Bone marrow (tissue), 2 donors: ENCODE results near the gene CIDEA.
"Not testable (repeated sequence)": the region's sequence is repeated elsewhere in the genome, so short reads cannot be mapped to it uniquely, and the experiment has no call there.

Experiments used
- DNase-seq, 2 donors: peaks; one replicate each; lab custom pipeline; 2025; lab: John Stamatoyannopoulos, UW

CIDEA gene, protein sequence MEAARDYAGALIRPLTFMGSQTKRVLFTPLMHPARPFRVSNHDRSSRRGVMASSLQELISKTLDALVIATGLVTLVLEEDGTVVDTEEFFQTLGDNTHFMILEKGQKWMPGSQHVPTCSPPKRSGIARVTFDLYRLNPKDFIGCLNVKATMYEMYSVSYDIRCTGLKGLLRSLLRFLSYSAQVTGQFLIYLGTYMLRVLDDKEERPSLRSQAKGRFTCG

DNA sequence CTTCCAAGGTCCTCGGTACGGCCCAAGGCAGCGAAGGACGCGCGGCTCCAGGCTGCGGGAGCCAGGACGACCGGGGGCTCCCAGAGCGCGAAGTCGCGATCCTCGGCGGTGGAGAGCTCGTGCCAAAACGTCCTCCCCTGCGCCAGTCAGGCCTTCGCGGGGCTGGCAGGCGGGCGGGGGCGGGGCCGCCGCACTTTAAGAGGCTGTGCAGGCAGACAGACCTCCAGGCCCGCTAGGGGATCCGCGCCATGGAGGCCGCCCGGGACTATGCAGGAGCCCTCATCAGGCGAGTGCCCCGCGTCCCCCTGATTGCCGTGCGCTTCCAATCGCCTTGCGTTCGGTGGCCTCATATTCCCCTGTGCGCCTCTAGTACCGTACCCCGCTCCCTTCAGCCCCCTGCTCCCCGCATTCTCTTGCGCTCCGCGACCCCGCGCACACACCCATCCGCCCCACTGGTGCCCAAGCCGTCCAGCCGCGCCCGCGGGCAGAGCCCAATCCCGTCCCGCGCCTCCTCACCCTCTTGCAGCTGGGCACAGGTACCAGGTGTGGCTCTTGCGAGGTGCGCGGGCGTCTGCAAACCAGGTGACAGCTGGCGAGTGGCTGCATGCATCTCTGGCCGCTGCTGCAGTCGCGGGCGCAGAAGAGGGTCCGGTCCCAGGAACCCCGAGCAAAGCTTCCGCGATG, at the start of gene CIDEA:
TSS of gene CIDEA (plus strand) at position 226 of the 684 bp plus-strand sequence. CDS start at position 249, 23 bp downstream.
- DNase-seq = no peak

DNA sequence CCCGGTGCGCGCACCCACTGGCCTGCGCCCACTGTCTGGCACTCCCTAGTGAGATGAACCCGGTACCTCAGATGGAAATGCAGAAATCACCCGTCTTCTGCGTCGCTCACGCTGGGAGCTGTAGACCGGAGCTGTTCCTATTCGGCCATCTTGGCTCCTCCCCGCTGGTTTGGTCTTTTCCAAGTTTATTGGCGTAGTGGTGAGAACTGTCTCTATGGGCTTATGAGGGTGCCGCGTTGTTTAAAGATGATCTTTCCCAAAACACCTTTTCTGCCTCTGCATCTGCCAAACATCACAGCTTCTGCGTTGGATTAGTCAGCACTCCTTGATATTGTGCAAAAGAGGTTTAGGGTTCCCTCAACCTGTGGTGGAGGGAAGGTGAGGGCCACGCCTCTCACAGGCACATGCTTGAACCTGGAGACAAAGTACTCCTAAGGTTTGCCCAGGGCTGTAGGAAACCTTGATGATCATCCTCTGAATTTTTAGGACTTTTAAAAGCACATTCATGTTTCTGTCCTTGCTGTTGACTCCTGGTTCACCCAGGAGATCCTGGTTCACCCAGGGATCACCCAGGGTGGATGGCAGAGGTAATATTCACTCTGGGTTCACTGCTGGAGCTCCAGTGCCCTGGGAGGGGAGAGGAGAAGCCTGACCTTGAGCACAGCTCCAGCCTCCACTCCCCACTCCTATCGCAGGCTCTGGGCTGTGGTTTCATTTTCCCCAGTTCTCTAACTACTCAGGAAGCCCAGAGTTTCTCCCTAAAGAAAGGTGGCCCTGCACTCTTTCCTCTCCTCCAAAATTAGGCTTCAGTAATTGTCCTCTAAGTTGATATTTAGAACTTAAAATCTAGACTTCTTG, 45.6 kb upstream of the CIDEA start:
- not testable (repeated sequence) for DNase-seq

DNA sequence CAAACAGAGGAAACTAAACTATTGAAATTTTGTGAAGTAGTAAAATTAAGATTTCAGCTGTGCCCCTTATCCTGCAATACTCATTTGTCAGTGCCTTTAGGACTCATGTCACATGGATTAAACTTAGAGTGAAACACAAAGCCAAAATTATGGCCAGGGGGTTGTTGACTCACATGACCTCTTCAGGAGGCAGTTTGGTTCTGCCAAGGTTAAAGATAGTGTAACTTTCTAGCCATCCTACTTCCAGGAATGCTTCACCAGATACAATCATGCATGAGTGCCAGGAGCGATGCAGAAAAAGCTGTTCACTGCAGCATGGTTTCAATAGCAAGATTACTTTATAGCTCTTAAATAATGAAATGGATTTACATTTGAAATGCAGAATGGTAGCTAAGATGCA, 41.9 kb upstream of the CIDEA start:
- not testable (repeated sequence) for DNase-seq

DNA sequence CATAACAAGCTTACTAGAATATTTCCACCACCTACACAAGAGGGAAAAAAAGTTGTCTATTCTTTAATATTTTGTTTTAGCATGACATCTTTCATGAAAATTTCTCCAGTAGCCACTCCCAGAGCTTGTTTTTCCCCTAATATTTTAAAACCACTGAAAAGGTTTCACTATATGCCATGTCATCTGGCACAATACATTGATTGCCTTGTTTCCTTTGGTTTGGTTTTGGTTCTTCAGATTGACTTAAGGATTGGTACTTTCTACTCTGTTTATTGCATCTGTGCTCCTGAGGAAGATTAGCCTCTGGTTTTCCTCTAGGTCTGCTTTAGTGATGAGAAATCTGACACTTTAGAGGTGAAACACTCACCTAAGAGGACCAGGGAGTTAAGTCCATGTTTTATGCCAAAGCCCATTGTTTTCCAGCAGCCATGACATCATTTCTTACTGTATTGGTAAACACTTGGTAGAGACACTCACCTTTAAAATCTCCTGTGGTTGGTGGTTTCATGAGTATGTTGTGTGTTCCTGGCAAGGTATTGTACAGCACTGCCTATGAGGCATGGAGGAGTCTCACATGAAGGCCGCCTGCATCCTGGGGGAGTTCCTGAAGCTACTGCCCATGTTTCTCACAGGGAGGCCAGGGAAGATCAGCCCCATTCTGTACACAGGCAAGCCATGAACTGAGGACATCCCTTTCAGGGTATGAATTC, 39.7 kb upstream of the CIDEA start:
- not testable (repeated sequence) for DNase-seq

DNA sequence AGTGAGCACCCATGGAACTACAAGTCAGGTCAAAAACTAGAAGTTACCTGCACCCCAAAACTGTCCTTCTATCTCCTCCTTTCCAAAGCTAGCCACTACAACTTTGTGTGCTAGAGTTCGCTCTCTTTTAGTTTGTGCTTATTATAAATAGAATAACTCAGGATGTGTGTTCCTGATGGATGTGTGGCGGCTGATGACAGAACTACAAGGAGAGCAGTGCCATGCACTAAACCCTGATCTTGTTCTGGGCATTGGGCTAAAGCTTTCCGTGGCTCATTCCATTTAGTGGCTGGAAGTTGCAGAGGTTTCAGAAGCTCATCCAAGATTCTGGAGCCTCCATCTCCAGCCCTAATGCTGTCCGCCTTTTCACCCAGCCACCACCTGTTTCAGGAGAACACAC, 37.7 kb upstream of the CIDEA start:
- DNase-seq = not testable (repeated sequence)

DNA sequence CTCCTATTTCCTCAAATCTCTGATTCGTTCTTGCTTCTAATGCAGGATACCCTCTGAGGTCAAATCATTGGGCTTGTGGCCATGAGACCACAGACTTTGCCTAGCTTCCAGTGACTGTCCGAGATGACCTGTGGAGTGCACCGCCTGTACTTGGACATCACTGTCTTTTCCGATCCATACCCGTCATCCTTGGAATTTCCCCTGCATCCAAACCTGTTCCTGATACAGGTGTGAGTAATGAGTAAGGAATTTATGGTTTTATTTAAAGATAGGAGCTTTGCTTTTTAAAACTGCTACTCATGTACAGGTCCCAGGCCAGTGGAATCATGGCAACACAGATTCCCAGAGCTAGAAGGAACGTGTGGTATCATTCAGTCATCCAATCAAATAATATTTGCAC, 35.6 kb upstream of the CIDEA start:
- DNase-seq = not testable (repeated sequence)

DNA sequence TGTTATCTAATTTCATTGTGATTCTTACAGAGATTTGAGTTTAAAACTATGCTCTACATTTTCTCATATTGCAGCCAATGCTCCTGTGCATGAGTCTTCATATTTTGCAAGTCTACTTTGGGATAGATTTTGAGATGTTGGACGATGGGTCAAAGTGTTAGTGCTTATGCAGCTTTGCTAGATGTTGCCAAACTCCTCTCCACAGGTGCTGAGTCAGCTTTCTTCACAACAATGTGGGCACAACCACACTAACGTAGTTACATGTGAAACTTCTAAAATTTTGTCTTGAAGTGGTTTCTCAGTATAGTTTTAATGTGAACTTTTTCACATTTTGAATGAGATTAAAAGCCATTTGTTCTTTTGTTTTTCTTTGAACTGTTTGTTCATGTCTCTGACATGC, 32.1 kb upstream of the CIDEA start:
- not testable (repeated sequence) for DNase-seq

DNA sequence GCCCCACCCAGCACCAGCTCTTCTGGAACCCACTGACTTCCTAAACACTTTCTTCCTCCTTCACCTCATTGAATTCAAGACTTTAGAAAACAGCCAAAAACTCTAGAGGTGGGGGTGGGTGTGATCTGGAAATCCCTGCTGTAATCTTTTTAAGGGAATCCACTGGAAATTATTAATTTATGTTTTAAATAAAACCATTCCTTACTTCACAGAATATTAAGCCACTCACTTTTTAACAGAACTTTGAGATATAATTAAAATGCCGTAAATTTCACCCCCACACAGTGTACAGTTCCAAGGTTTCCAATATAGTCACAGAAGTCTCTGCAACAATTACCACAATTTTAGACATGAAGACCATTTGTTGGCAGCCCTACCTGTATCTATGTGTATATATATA, 30.8 kb upstream of the CIDEA start:
- not testable (repeated sequence) for DNase-seq

DNA sequence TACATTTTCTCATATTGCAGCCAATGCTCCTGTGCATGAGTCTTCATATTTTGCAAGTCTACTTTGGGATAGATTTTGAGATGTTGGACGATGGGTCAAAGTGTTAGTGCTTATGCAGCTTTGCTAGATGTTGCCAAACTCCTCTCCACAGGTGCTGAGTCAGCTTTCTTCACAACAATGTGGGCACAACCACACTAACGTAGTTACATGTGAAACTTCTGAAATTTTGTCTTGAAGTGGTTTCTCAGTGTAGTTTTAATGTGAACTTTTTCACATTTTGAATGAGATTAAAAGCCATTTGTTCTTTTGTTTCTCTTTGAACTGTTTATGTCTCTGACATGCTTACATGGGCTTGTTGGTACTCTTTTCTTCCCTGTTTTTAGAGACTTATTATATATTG, 27.4 kb upstream of the CIDEA start:
- DNase-seq = not testable (repeated sequence)

DNA sequence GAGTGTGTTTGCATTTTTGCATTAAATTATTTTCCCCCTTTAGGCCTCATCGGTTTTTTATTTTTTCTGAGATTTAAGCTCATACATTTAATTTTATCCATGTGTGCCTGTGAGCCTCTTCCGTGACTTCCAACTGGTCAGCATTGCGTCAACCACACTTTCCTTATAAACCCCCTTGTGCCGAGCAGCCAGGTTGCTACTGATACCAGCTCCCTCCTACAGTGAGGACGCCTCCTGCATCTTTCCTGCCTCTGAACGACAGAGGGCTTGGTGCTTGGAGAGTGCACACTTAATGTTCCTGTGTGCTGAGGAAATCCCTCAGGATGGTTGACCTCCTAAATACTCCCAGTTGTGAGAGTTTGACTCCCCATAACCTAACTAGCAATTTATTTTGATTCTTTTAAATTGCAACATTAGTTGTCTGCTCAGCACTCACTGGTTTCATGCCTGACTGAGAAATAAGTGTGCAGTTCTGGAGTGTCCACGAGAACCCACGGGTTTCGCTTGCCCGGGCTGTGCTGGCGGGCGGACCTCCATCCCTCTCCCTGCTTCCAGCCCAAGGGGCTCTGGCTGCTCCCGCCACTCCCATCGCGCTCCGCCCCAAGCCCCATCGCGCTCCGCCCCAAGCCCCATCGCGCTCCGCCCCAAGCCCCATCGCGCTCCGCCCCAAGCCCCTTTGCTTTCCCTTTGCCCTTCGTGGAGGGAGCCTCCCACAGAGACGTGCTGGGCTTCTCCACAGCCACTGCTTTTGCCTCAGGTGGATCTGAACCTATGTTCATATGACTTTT, 26.6 kb upstream of the CIDEA start:
- not testable (repeated sequence) for DNase-seq

DNA sequence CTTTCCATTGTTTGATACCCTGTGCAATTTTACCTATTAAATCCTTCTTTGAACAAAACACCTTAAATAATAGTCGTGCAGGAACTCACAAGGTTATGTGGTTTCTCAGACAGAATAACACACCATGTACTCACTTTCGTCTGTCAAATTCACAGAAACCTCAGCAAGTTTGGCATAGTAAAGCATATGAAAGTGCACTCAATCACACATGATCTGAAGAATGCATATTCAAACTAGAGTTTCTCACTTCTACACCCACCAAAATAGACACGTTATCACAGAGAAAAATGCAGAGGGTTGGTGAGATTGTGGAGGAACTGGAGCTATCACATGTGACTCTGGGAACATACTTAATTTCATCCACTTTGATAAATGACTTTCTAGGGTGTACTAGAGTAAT, 25.9 kb upstream of the CIDEA start:
- not testable (repeated sequence) for DNase-seq

DNA sequence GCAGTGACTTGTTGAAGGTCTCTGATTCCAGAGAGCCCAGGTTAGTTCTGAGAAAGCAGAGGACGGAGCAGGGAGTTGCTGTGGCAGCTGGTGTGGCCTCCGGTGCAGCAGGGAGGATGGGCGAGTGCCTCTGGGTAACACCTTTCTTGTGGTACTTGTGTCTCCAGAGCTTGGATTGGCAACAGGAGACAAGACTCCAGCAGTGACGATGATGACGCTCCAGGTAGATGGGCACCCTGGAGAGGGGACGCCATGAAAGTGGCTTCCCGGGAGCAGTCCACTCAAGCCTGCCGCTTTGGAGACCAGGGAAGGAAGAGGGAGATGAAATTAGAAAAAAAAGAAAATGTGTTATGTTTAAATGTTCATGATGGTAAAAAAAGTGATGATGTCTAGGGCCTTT, 23.6 kb upstream of the CIDEA start:
- not testable (repeated sequence) for DNase-seq

DNA sequence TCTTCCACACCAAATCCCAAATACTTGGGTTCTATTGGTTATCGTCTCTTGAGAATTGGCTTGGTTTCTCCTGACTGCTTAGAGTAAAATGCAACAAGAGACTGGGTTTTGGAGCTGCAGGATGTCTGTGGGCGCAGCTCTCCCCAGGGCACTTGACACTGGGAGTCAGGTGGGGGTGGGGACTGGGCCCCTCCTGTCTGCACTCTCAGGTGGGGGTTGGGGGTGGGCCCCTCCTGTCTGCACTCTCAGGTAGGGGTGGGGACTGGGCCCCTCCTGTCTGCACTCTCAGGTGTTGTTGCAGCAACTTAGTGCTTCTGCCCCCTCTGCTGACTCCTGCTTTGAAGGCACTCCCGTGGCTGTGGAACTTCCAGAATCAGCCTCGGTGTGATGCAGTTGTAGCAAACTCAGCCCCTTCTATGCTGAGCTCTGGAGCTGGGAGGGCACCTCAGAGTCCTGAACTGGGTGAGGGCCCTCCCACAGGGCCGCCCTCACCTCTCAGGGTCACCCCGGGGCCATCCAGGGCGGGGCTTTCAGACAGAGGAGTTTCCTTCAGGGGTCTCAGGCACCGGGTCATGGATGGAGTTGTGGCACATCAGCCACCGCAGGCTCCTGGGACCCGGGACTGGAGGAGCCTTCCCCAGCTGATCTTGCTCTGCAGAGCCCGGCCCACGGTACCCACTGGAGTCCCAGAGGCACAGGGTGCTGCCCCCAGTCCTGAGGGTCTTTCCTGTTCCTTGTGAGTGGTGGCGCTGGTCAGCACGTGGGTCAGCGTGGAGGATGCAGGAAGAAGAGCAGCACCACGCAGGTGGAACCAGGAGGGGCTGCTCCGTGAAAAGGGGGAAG, 22.9 kb upstream of the CIDEA start:
- DNase-seq = no peak

DNA sequence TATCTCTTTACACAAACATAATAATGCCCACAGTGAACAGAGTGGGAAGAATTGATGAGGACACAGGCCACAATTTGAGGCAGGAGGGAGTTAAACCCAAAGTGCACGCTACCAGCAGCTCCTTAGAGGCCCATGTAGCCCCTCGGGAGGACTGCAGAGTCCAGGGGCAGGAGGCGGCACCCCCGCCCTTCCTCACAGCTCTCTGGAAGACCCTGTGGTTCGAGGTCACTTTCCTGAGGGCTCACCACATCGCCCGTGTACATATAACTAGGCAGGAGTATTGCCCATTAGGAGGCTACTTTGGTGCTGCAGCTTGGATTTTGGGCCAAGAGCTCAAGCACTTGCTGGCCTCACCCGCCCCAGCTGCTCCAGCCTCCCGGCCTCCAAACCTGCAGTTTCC, 22.2 kb upstream of the CIDEA start:
- no peak for DNase-seq

DNA sequence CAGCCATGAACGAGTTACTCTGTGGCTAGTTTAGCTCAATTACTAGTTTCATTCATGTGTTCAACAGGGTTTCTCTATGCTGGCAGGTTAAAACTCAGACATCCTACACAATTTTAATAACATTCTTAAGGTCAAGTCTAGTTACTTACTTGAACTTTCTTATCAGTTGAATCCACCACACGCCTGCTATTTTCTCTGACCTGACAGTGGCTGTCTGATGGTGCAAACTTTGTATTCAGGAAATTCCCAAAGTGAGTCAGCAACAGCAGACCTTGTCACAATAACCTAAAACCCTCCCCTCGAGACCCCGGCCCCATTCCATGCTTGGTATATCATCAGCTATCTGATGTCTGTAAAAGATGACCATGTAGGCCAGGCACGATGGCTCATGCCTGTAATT, 20.8 kb upstream of the CIDEA start:
- DNase-seq = no peak

DNA sequence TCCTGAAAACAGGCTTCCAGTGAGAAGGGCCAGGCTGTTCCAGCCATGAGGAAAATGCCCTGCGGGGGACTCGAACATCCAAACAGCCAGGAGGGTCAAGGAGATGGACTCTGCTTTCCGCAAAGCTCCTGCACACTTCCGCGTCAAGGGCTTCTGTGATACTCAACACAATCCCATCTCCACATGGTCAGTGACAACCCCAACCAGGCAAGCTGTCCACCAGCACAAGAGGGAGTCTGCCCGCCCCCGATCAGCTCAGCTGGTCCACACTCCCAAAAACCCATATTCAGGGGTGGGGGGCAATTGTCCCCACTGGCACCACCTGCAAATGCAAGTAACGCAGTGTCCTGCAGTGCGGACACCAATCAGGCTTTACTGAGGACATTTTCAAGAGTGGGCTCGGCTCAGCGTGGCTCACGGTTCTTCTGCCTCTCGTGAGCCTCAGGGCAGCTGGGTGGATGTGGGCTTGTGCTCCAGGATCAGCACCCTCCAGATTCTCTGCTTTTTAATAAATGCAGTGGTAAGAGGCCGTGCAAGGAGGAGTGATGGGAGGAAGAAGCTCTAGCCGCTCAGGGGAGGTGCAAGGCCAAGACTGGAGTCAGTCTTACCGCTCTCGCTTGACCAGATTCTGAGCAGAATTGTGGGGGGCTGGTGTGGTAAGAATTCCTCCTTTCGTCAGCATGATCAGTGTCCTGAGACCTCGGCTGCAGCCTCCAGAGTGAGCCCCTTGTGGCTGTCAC, 19.5 kb upstream of the CIDEA start:
- DNase-seq = no peak

DNA sequence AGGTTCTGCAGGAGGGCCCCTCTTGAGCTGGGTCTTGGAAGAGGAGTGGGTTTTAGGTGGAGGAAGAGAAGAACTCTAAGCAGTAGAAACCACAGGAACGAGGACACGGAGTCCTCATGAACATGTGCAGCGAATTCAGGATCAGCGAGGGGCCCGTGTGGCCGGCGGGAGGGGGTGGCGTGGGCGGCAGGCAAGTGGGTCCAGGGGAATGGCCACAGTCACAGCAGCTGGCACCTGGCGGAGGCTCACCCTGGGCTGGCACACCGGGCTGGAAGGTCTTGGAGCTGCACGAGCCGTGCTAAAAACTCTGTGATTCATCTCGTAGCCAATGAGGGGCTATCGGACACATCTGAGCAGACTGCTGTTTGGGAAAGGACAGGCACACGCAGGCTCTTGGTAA, 18.0 kb upstream of the CIDEA start:
- no peak for DNase-seq

DNA sequence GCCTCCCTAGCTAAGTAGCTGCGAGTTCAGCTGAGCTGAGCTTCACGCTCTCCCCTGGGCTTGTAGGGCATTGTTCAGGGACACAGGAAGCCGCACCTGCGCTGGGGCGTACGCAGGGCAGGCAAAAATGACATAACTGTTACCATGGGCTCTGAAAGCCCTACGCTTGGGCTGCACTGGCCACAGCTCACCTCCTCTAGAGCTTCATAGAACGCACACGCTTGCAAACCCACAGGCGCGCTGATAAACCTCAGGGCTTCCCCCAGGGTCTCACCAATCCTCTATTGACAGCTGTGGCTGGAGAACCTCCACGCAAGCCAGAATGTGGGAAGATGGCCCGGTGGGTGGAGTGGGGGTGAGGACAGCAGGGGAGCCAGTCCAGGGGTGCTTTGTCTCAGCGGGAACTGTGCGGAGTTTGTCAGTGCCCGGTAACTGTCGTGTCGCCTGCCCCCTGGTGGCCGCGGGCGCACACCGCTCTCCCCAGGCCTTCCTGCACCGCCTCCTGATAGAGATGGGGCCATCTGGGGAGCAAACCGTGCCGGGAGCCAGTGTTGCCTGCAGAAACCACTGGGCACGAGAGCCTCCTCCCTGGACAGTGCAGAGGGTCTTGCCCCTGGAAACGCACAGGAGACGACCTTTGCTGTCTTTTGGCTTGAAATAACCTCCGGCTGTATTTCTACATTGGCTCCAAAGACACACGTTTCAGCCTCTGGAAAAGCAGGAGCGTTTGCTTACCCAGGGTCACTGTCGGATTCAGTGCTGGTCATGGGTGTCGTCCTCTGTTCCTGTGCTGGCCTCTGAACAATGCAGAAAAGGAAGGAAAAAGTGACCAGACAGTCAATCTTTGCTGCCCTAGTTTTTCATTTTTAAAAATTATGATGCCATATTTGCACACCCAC, 17.0 kb upstream of the CIDEA start:
- DNase-seq = peak; percentile 45 to 53

DNA sequence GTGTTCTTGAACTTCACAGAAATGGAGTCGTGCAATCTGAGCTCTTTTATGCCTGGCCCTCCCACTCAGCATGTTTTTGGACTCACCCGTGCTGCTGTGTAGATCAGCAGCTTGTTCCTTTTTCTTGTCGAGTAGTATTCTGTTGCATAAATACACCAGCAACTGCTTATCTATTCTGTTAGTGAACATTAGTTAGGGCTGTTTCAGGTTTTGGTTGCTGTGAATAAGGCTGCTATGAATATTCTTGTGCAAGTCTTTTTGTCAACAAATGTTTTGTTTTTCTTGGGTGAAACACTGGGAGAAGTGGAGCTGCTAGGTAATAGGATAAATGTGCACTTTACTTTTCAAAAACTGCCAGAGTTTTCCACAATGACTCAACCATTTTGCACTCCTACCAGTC, 15.3 kb upstream of the CIDEA start:
- DNase-seq = no peak
